Thyroid gland (tissue), 4 donors: ENCODE results near the gene SLC24A1.

Experiments
- POLR2A ChIP-seq, 2 donors: fragments of 450-650 bp; IDR thresholded peaks; one replicate each; pipeline ENCODE4 v1.6.1; 2017; ENCODE audit warnings: antibody characterized with exemption in 2 of 2, mild to moderate bottlenecking in 2 of 2, moderate library complexity in 1 of 2
- TF ChIP-seq, protein P1 (sequence below), 6 experiments: fragments of 200-600 bp in 3 of 6; fragments of 450-650 bp in 3 of 6; sonication (generic) in 3 of 6; IDR thresholded peaks; one replicate each; pipeline ENCODE4 v1.5.1; 2016 to 2019; ENCODE audit warnings: antibody characterized with exemption in 6 of 6, mild to moderate bottlenecking in 2 of 6, inconsistent platforms in 1 of 6, moderate library complexity in 1 of 6

DNA sequence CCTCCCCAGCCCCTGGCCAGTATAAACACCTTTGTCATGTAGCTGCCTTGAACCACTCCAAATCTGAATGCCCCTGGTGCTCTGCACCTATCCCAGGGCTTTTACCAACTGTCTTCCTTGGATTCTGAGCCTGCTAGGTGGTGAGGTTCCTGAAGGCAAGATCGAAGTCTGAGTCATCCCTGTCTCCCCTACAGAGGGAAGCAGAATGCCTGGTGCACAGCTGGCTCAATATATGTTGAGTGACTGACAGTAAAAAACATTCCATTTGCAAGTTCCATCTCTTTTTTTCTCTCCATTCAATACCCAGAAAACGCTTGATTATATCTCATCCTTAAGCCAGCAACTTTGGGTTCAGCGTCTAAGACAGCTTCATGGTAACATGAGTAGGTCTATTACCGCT lies 24.7 kb downstream of the SLC24A1 start:
- TF ChIP-seq, protein P1, sequence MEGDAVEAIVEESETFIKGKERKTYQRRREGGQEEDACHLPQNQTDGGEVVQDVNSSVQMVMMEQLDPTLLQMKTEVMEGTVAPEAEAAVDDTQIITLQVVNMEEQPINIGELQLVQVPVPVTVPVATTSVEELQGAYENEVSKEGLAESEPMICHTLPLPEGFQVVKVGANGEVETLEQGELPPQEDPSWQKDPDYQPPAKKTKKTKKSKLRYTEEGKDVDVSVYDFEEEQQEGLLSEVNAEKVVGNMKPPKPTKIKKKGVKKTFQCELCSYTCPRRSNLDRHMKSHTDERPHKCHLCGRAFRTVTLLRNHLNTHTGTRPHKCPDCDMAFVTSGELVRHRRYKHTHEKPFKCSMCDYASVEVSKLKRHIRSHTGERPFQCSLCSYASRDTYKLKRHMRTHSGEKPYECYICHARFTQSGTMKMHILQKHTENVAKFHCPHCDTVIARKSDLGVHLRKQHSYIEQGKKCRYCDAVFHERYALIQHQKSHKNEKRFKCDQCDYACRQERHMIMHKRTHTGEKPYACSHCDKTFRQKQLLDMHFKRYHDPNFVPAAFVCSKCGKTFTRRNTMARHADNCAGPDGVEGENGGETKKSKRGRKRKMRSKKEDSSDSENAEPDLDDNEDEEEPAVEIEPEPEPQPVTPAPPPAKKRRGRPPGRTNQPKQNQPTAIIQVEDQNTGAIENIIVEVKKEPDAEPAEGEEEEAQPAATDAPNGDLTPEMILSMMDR (IDR thresholded peaks at IDR 0.05), result no peak
- TF ChIP-seq POLR2A (IDR thresholded peaks at IDR 0.05), result no peak
